ENCODE data around the gene DNAJC27. TPM values are rescaled to one million over a fixed set of nuclear protein-coding genes. Genes with fewer than 3 reads are reported as not detected.
A peak's percentile ranks its signal among the peaks of the same experiment; 100 is the strongest.
"Not testable (repeated sequence)": the region's sequence is repeated elsewhere in the genome, so short reads cannot be mapped to it uniquely, and the experiment has no call there.

DNAJC27 gene
- 1 to 10 TPM in 2 of 4 donors, under 1 TPM in 2; 0.81 to 5.3 (median 1.7) TPM for polyA plus RNA-seq
- long read RNA-seq, donor 1 = 0 reads
- long read RNA-seq, donor 2 = 0 reads
- long read RNA-seq, donor 3 = 0 reads
- long read RNA-seq, donor 4 = 0 reads
- long read RNA-seq, donor 5, full-length matches to known transcripts = 1 of 1 reads
- long read RNA-seq, donor 5, partial matches to known transcripts = 0 of 1 reads
- long read RNA-seq, donor 5, other reads (novel, unspliced or antisense) = 0 of 1 reads
- long read RNA-seq, donor 6, full-length matches to known transcripts = 1 of 1 reads
- long read RNA-seq, donor 6, partial matches to known transcripts = 0 of 1 reads
- long read RNA-seq, donor 6, other reads (novel, unspliced or antisense) = 0 of 1 reads
- long read RNA-seq, donor 7 = 0 reads
- long read RNA-seq, donor 8 = 0 reads
- long read RNA-seq, donor 9, full-length matches to known transcripts = 1 of 1 reads
- long read RNA-seq, donor 9, partial matches to known transcripts = 0 of 1 reads
- long read RNA-seq, donor 9, other reads (novel, unspliced or antisense) = 0 of 1 reads
- long read RNA-seq, donor 10 = 0 reads

- Histone ChIP-seq H3K27me3 (ENCODE audit: control insufficient read depth in 3 of 3, insufficient read depth in 3 of 3, low read length in 3 of 3) (no peaks in the 10 kb centered on the region), H3K4me3 (ENCODE audit: low read depth in 1 of 3, low read length in 3 of 3) (peak within 1 kb of the TSS; percentile 68 to 92 (median 80)), H3K9me3 (ENCODE audit: control insufficient read depth in 2 of 2, insufficient read depth in 1 of 2, low read depth in 1 of 2, low read length in 1 of 2) (no peaks in the 10 kb centered on the region), H3K4me1 (ENCODE audit: control insufficient read depth in 3 of 3, insufficient read depth in 2 of 3, low read depth in 1 of 3, low read length in 2 of 3) (peaks cover 0 to 4% (median 0%) of the 10 kb centered on the region in 3 donors), H3K27ac (ENCODE audit: low read depth in 1 of 3, low read length in 2 of 3) (peak within 1 kb of the TSS; percentile 96 to 99 (median 98)), H3K36me3 (ENCODE audit: control insufficient read depth in 3 of 3, insufficient read depth in 2 of 3, low read depth in 1 of 3, low read length in 3 of 3) (peaks cover 0 to 4% (median 0%) of the 10 kb centered on the region in 3 donors)
- FAIRE-seq (no peak), DNase-seq (peak; percentile 97 to 100)
- 0 to 1% (median 0%) methylated on average over 43 to 72 of the region's 72 CpGs for WGBS, 3 donors
Measured at GRCh38 chr2:24971536-24972314, at the start of gene DNAJC27. DNAJC27 (minus strand) TSS chr2:24971955; CDS start chr2:24971904, 51 bp downstream.

- no peak overlapping the region for H3K4me3 ChIP-seq (ENCODE audit: low read depth in 1 of 3, low read length in 3 of 3)
- H3K27ac ChIP-seq (ENCODE audit: low read depth in 1 of 3, low read length in 2 of 3) = no peak overlapping the region
- no peaks in the 10 kb centered on the region for H3K4me1 ChIP-seq (ENCODE audit: control insufficient read depth in 3 of 3, insufficient read depth in 2 of 3, low read depth in 1 of 3, low read length in 2 of 3)
- H3K9me3 ChIP-seq (ENCODE audit: control insufficient read depth in 2 of 2, insufficient read depth in 1 of 2, low read depth in 1 of 2, low read length in 1 of 2) = no peaks in the 10 kb centered on the region
- H3K36me3 ChIP-seq (ENCODE audit: control insufficient read depth in 3 of 3, insufficient read depth in 2 of 3, low read depth in 1 of 3, low read length in 3 of 3) = no peaks in the 10 kb centered on the region
- no peaks in the 10 kb centered on the region for H3K27me3 ChIP-seq (ENCODE audit: control insufficient read depth in 3 of 3, insufficient read depth in 3 of 3, low read length in 3 of 3)
- WGBS, 3 donors = 52 to 75% (median 63%) methylated on average over 7 of the region's 7 CpGs
- no peak for FAIRE-seq
- DNase-seq = peak; percentile 14 to 46
Measured at GRCh38 chr2:25018681-25019080, 46.9 kb upstream of the DNAJC27 start.

GRCh38 chr2:25014631-25015030, 42.9 kb upstream of the DNAJC27 start:
- no peak for FAIRE-seq
- no peak overlapping the region for H3K27ac ChIP-seq (ENCODE audit: low read depth in 1 of 3, low read length in 2 of 3)
- no peak overlapping the region for H3K4me3 ChIP-seq (ENCODE audit: low read depth in 1 of 3, low read length in 3 of 3)
- H3K27me3 ChIP-seq (ENCODE audit: control insufficient read depth in 3 of 3, insufficient read depth in 3 of 3, low read length in 3 of 3) = no peaks in the 10 kb centered on the region
- no peaks in the 10 kb centered on the region for H3K36me3 ChIP-seq (ENCODE audit: control insufficient read depth in 3 of 3, insufficient read depth in 2 of 3, low read depth in 1 of 3, low read length in 3 of 3)
- WGBS, 3 donors = 90 to 94% (median 92%) methylated on average over 9 of the region's 9 CpGs
- no peaks in the 10 kb centered on the region for H3K4me1 ChIP-seq (ENCODE audit: control insufficient read depth in 3 of 3, insufficient read depth in 2 of 3, low read depth in 1 of 3, low read length in 2 of 3)
- H3K9me3 ChIP-seq (ENCODE audit: control insufficient read depth in 2 of 2, insufficient read depth in 1 of 2, low read depth in 1 of 2, low read length in 1 of 2) = no peaks in the 10 kb centered on the region
- no peak for DNase-seq

- H3K4me3 ChIP-seq (ENCODE audit: low read depth in 1 of 3, low read length in 3 of 3); FAIRE-seq; H3K27me3 ChIP-seq (ENCODE audit: control insufficient read depth in 3 of 3, insufficient read depth in 3 of 3, low read length in 3 of 3); H3K27ac ChIP-seq (ENCODE audit: low read depth in 1 of 3, low read length in 2 of 3); H3K9me3 ChIP-seq (ENCODE audit: control insufficient read depth in 2 of 2, insufficient read depth in 1 of 2, low read depth in 1 of 2, low read length in 1 of 2); H3K4me1 ChIP-seq (ENCODE audit: control insufficient read depth in 3 of 3, insufficient read depth in 2 of 3, low read depth in 1 of 3, low read length in 2 of 3); DNase-seq; H3K36me3 ChIP-seq (ENCODE audit: control insufficient read depth in 3 of 3, insufficient read depth in 2 of 3, low read depth in 1 of 3, low read length in 3 of 3): not testable (repeated sequence)
- WGBS, 3 donors = 93 to 100% (median 95%) methylated on average over 2 of the region's 2 CpGs
Measured at GRCh38 chr2:25011342-25011741, 39.6 kb upstream of the DNAJC27 start.

GRCh38 chr2:25009954-25010353, 38.2 kb upstream of the DNAJC27 start:
- Histone ChIP-seq H3K4me1 (ENCODE audit: control insufficient read depth in 3 of 3, insufficient read depth in 2 of 3, low read depth in 1 of 3, low read length in 2 of 3) (no peaks in the 10 kb centered on the region), H3K36me3 (ENCODE audit: control insufficient read depth in 3 of 3, insufficient read depth in 2 of 3, low read depth in 1 of 3, low read length in 3 of 3) (no peaks in the 10 kb centered on the region), H3K27me3 (ENCODE audit: control insufficient read depth in 3 of 3, insufficient read depth in 3 of 3, low read length in 3 of 3) (no peaks in the 10 kb centered on the region), H3K9me3 (ENCODE audit: control insufficient read depth in 2 of 2, insufficient read depth in 1 of 2, low read depth in 1 of 2, low read length in 1 of 2) (no peaks in the 10 kb centered on the region), H3K27ac (ENCODE audit: low read depth in 1 of 3, low read length in 2 of 3) (no peak overlapping the region), H3K4me3 (ENCODE audit: low read depth in 1 of 3, low read length in 3 of 3) (no peak overlapping the region)
- DNase-seq (no peak), FAIRE-seq (no peak)
- 66 to 77% (median 71%) methylated on average over 11 of the region's 11 CpGs for WGBS, 3 donors

GRCh38 chr2:25002066-25002465, 30.3 kb upstream of the DNAJC27 start:
- H3K4me3 ChIP-seq (ENCODE audit: low read depth in 1 of 3, low read length in 3 of 3) = no peak overlapping the region
- H3K27me3 ChIP-seq (ENCODE audit: control insufficient read depth in 3 of 3, insufficient read depth in 3 of 3, low read length in 3 of 3) = no peaks in the 10 kb centered on the region
- H3K4me1 ChIP-seq (ENCODE audit: control insufficient read depth in 3 of 3, insufficient read depth in 2 of 3, low read depth in 1 of 3, low read length in 2 of 3) = no peaks in the 10 kb centered on the region
- WGBS, 3 donors = 50 to 57% (median 51%) methylated on average over 1 of the region's 1 CpG
- no peak for DNase-seq
- H3K27ac ChIP-seq (ENCODE audit: low read depth in 1 of 3, low read length in 2 of 3) = no peak overlapping the region
- no peaks in the 10 kb centered on the region for H3K36me3 ChIP-seq (ENCODE audit: control insufficient read depth in 3 of 3, insufficient read depth in 2 of 3, low read depth in 1 of 3, low read length in 3 of 3)
- H3K9me3 ChIP-seq (ENCODE audit: control insufficient read depth in 2 of 2, insufficient read depth in 1 of 2, low read depth in 1 of 2, low read length in 1 of 2) = no peaks in the 10 kb centered on the region
- no peak for FAIRE-seq

GRCh38 chr2:25001325-25001637, 29.5 kb upstream of the DNAJC27 start:
- H3K27me3 ChIP-seq (ENCODE audit: control insufficient read depth in 3 of 3, insufficient read depth in 3 of 3, low read length in 3 of 3) = no peaks in the 10 kb centered on the region
- no peak for DNase-seq
- no peak overlapping the region for H3K27ac ChIP-seq (ENCODE audit: low read depth in 1 of 3, low read length in 2 of 3)
- 79 to 80% (median 80%) methylated on average over 7 of the region's 7 CpGs for WGBS, 3 donors
- no peaks in the 10 kb centered on the region for H3K4me1 ChIP-seq (ENCODE audit: control insufficient read depth in 3 of 3, insufficient read depth in 2 of 3, low read depth in 1 of 3, low read length in 2 of 3)
- H3K4me3 ChIP-seq (ENCODE audit: low read depth in 1 of 3, low read length in 3 of 3) = no peak overlapping the region
- no peaks in the 10 kb centered on the region for H3K36me3 ChIP-seq (ENCODE audit: control insufficient read depth in 3 of 3, insufficient read depth in 2 of 3, low read depth in 1 of 3, low read length in 3 of 3)
- FAIRE-seq = no peak
- no peaks in the 10 kb centered on the region for H3K9me3 ChIP-seq (ENCODE audit: control insufficient read depth in 2 of 2, insufficient read depth in 1 of 2, low read depth in 1 of 2, low read length in 1 of 2)

GRCh38 chr2:25000503-25001324, 29.0 kb upstream of the DNAJC27 start:
- no peaks in the 10 kb centered on the region for H3K4me1 ChIP-seq (ENCODE audit: control insufficient read depth in 3 of 3, insufficient read depth in 2 of 3, low read depth in 1 of 3, low read length in 2 of 3)
- DNase-seq (no peak), FAIRE-seq (no peak)
- WGBS, 3 donors = 61 to 70% (median 70%) methylated on average over 6 of the region's 6 CpGs
- no peaks in the 10 kb centered on the region for H3K36me3 ChIP-seq (ENCODE audit: control insufficient read depth in 3 of 3, insufficient read depth in 2 of 3, low read depth in 1 of 3, low read length in 3 of 3)
- H3K9me3 ChIP-seq (ENCODE audit: control insufficient read depth in 2 of 2, insufficient read depth in 1 of 2, low read depth in 1 of 2, low read length in 1 of 2) = no peaks in the 10 kb centered on the region
- no peak overlapping the region for H3K27ac ChIP-seq (ENCODE audit: low read depth in 1 of 3, low read length in 2 of 3)
- H3K27me3 ChIP-seq (ENCODE audit: control insufficient read depth in 3 of 3, insufficient read depth in 3 of 3, low read length in 3 of 3) = no peaks in the 10 kb centered on the region
- no peak overlapping the region for H3K4me3 ChIP-seq (ENCODE audit: low read depth in 1 of 3, low read length in 3 of 3)

Data from small intestine (tissue), 16 donors.